ENCODE data around the gene PFKFB3. TPM values are rescaled to one million over a fixed set of nuclear protein-coding genes. Genes with fewer than 3 reads are reported as not detected.

Gene PFKFB3
- total RNA-seq, 1 experiment from 2014 or later, result 36.8 TPM

- Histone ChIP-seq H2AFZ (ENCODE audit: low read length) (no peak overlapping the region), H2BK12ac (ENCODE audit: insufficient read length, low read depth, low read length) (no peak overlapping the region), H3K9ac (ENCODE audit: extremely low read depth, insufficient read length, low read length) (no peak overlapping the region), H2AK5ac (ENCODE audit: insufficient read length, low read length) (no peak overlapping the region), H3K4ac (ENCODE audit: low read depth, low read length) (no peak overlapping the region), H4K5ac (ENCODE audit: insufficient read length, low read depth, low read length) (no peak overlapping the region), H3K79me2 (ENCODE audit: insufficient read depth, low read length) (no peaks in the 10 kb centered on the region), H3T11ph (ENCODE audit: low read length) (no peak overlapping the region), H3K79me1 (ENCODE audit: insufficient read depth, low read depth, low read length, poor library complexity, severe bottlenecking) (no peaks in the 10 kb centered on the region), H3K4me2 (ENCODE audit: insufficient read depth, insufficient read length, low read length) (no peak overlapping the region), H4K8ac (replicated peaks; ENCODE audit: insufficient read length, low read depth, low read length) (no peak overlapping the region), H2BK5ac (ENCODE audit: insufficient read length, low read length) (no peak overlapping the region), H3K56ac (ENCODE audit: insufficient read length, low read depth, low read length) (no peak overlapping the region), H3K27ac (ENCODE audit: insufficient read length, low read depth, low read length) (no peak overlapping the region), H3K23me2 (ENCODE audit: insufficient read length, low read depth, low read length, poor library complexity, severe bottlenecking) (no peaks in the 10 kb centered on the region), H2BK120ac (ENCODE audit: low read depth, low read length, poor library complexity, severe bottlenecking) (no peak overlapping the region), H3K23ac (ENCODE audit: insufficient read length, low read depth, low read length) (no peak overlapping the region), H3K18ac (ENCODE audit: insufficient read length, low read depth, low read length) (no peak overlapping the region), H3K14ac (ENCODE audit: insufficient read depth, low read length) (no peak overlapping the region; the same call in 1 of the 2 replicates), H4K20me1 (ENCODE audit: control insufficient read depth, insufficient read depth, insufficient read length) (no peaks in the 10 kb centered on the region), H4K91ac (ENCODE audit: insufficient read length, low read depth, low read length) (no peak overlapping the region), H3K4me1 (ENCODE audit: insufficient read depth, low read length) (no peaks in the 10 kb centered on the region), H2BK15ac (ENCODE audit: low read depth, low read length) (no peak overlapping the region), H3K9me3 (ENCODE audit: control insufficient read depth, low read depth, low read length) (no peaks in the 10 kb centered on the region), H2BK20ac (ENCODE audit: low read depth, low read length, poor library complexity, severe bottlenecking) (no peak overlapping the region), H3K27me3 (ENCODE audit: insufficient read depth, low read length) (no peaks in the 10 kb centered on the region)
- no peak for TF ChIP-seq CTCF (conservative IDR thresholded peaks at IDR 0.05)
- H3K9me3 Mint-ChIP-seq, result no peaks in the 10 kb centered on the region
- DNase-seq, result no peak
- H3K27ac Mint-ChIP-seq, result no peak overlapping the region
- no peaks in the 10 kb centered on the region for H3K4me1 Mint-ChIP-seq
- H3K4me3 Mint-ChIP-seq, result no peak overlapping the region
- H3K27me3 Mint-ChIP-seq (ENCODE audit: low read depth), result no peaks in the 10 kb centered on the region
- no CpG with 5 or more reads among the region's 19 CpGs for WGBS (ENCODE audit: extremely low coverage, insufficient read length, low lambda C conversion rate)
- peaks cover 54 to 98% (median 96%) of the 10 kb centered on the region in 3 experiments for H3K36me3 Mint-ChIP-seq (ENCODE audit: insufficient read depth in 1 of 3, low read depth in 3 of 3)
Observed at GRCh38 chr10:6222755-6223154, 20.0 kb downstream of the PFKFB3 start.

All from H9 (cell line).